Left ventricle myocardium inferior (tissue), 1 donor: ENCODE data around the gene ACR. TPM values are rescaled to one million over a fixed set of nuclear protein-coding genes. Genes with fewer than 3 reads are reported as not detected.
A peak's percentile ranks its signal among the peaks of the same experiment; 100 is the strongest.

Experiments used
- DNase-seq: peaks from one replicate; pipeline ENCODE4 v3.0.0-alpha.2; 2020
- H3K27ac ChIP-seq: fragments of 200-600 bp; replicated peaks from 2 replicates; pipeline ENCODE4 v1.8.0; 2021
- H3K27me3 ChIP-seq: fragments of 200-600 bp; 2 replicates; pipeline ENCODE4 v1.8.0; 2021; ENCODE audit warnings: low read depth
- H3K36me3 ChIP-seq: fragments of 200-600 bp; 2 replicates; pipeline ENCODE4 v1.8.0; 2021
- H3K4me1 ChIP-seq: fragments of 200-600 bp; 2 replicates; pipeline ENCODE4 v1.8.0; 2021
- H3K4me3 ChIP-seq: fragments of 200-600 bp; 2 replicates; pipeline ENCODE4 v1.8.0; 2021; ENCODE audit warnings: mild to moderate bottlenecking, moderate library complexity
- H3K9me3 ChIP-seq: fragments of 200-600 bp; replicated peaks from 2 replicates; pipeline ENCODE4 v1.8.0; 2021
- intact Hi-C: fragments of 100-400 bp; cut with micrococcal nuclease; formaldehyde crosslinking; loops from one replicate; pipeline ENCODE4 v1.11.0; 2022
- total RNA-seq: library from RNA; stranded (reverse); fragmentation: NEBNext Ultra II Directional; extraction: Animal tissue kit (Norgen Biotek cat#: 25700); gene quantifications from one replicate; pipeline ENCODE4 v1.2.1, GENCODE V29; 2021
- TF ChIP-seq, protein P1 (sequence below): fragments of 200-600 bp; IDR thresholded peaks from 2 replicates; pipeline ENCODE4 v1.8.0; 2021; ENCODE audit warnings: antibody characterized with exemption, mild to moderate bottlenecking, borderline replicate concordance
- donor health status: DM: no; HTN: yes; CAD: no; lungs with severe emphysema.

Gene ACR
- total RNA-seq, 1 donor from 2014 or later: 0.30 TPM

DNA sequence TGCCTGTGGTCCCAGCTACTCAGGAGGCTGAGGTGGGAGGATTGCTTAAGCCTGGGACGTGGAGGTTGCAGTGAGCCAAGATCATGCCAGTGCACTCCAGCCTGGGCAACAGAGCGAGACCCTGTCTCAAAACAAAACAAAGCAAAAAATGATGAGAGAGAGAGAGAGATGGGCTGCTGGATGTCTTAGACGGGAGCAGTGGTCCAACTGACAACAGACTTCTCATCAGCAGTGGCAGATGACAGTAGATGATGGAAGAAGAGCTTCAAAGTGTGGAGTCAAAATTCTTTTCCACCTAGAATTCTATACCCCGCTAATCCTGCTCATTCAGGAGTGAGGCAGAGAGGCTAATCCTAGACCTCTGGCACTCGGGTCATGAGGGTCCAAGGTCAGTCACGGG, 29.0 kb upstream of the ACR start:
- Histone ChIP-seq H3K4me3 (no peak overlapping the region), H3K36me3 (peaks cover 27% of the 10 kb centered on the region), H3K9me3 (no peaks in the 10 kb centered on the region), H3K27me3 (no peaks in the 10 kb centered on the region), H3K27ac (no peak overlapping the region), H3K4me1 (peaks cover 63% of the 10 kb centered on the region)
- intact Hi-C loops: no loop called here
- TF ChIP-seq, protein P1, sequence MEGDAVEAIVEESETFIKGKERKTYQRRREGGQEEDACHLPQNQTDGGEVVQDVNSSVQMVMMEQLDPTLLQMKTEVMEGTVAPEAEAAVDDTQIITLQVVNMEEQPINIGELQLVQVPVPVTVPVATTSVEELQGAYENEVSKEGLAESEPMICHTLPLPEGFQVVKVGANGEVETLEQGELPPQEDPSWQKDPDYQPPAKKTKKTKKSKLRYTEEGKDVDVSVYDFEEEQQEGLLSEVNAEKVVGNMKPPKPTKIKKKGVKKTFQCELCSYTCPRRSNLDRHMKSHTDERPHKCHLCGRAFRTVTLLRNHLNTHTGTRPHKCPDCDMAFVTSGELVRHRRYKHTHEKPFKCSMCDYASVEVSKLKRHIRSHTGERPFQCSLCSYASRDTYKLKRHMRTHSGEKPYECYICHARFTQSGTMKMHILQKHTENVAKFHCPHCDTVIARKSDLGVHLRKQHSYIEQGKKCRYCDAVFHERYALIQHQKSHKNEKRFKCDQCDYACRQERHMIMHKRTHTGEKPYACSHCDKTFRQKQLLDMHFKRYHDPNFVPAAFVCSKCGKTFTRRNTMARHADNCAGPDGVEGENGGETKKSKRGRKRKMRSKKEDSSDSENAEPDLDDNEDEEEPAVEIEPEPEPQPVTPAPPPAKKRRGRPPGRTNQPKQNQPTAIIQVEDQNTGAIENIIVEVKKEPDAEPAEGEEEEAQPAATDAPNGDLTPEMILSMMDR: no peak
- no peak for DNase-seq

DNA sequence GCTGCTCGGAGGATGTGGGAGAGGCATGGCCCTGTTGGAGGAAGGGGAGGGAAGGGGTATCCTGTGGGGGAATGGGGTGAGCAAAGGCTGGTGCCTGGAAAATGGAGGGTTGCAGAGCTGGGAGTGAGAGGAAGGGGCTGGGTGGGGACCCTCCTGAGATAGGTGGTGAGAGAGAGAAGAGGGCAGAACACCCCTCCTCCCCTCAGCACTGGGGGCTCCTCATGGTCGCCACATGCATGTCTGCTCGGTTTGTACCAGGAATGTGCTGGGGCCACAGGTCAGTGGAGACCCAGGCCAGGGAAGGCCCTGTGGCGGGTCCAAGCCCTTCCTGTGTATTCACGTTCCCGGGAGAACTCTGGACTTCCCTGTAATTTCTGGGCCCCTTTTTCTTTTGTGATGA, 27.8 kb upstream of the ACR start:
- Histone ChIP-seq H3K4me3 (no peak overlapping the region), H3K27ac (peak overlapping the region; percentile 76), H3K27me3 (no peaks in the 10 kb centered on the region), H3K4me1 (peaks cover 63% of the 10 kb centered on the region), H3K9me3 (no peaks in the 10 kb centered on the region), H3K36me3 (peaks cover 16% of the 10 kb centered on the region)
- intact Hi-C loops: no loop called here
- TF ChIP-seq, protein P1: no peak
- peak; percentile 9 for DNase-seq

DNA sequence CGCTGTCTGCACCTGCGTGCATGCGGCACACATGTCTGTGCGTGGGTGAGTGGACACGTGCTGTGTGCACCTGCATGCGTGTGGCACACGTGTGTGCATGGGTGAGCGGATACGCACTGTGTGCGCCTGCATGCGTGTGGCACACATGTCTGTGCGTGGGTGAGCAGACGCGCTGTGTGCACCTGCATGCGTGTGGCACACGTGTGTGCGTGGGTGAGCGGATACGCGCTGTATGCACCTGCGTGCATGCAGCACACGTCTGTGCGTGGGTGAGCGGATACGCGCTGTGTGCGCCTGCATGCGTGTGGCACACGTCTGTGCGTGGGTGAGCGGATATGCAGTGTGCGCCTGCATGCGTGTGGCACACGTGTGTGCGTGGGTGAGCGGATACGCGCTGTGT, 27.1 kb upstream of the ACR start:
- peak overlapping the region; percentile 76 for H3K27ac ChIP-seq

DNA sequence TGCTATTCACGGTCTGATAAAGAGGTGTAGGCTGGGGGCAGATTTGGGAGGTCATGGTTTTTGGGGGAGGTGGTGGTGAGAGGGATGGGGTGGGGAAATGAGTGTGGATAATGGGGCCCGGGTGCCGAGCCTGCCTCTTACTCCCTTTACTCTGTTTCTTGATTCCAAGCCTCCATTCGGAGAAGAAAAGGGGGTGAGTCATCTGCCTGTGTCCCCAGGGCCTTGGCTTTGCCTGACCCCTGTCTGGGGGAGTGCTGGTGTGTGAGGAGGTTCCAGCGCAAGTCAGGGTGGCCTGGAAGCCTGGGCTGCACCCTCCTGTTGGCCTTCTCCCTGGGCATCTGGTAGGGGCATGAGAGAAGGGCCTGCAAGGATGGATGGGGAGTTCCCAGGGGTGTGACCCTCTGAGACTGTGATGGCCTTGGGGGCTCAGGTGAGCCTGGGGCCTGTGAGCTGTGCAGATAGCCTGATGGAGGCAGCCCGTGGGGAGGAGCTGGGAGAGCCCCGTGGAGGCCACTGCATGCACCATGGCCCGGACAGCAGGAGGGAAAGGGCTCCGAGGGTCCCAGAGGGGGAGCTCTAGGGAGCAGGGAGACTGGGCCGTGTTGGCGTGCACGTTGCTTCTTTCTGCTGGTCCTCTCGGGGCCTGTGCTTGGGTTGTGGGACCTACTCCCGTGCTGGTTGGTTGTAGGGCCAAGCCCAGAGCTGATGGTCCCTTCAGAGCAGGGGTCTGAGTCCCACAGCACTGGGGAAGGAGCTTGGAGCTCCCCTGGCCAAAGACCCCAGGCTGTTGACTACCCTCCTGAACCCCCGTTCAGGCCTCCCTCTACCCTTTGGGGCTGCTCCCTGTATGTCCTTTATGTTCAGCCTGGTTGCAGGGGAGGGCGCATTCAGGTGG, 26.3 kb upstream of the ACR start:
- Histone ChIP-seq H3K27ac (peak overlapping the region; percentile 76), H3K36me3 (peaks cover 17% of the 10 kb centered on the region), H3K4me1 (peaks cover 66% of the 10 kb centered on the region), H3K9me3 (no peaks in the 10 kb centered on the region), H3K27me3 (no peaks in the 10 kb centered on the region), H3K4me3 (no peak overlapping the region)
- TF ChIP-seq, protein P1: no peak
- peak; percentile 10 for DNase-seq
- intact Hi-C loops: no loop called here

More for the DNA sequence above, 27.1 kb upstream of the ACR start:
- intact Hi-C loops: no loop called here
- no peaks in the 10 kb centered on the region for H3K27me3 ChIP-seq
- H3K9me3 ChIP-seq: no peaks in the 10 kb centered on the region
- TF ChIP-seq, protein P1: no peak
- peak; percentile 6 for DNase-seq
- H3K4me1 ChIP-seq: peaks cover 66% of the 10 kb centered on the region
- no peak overlapping the region for H3K4me3 ChIP-seq
- peaks cover 19% of the 10 kb centered on the region for H3K36me3 ChIP-seq

DNA sequence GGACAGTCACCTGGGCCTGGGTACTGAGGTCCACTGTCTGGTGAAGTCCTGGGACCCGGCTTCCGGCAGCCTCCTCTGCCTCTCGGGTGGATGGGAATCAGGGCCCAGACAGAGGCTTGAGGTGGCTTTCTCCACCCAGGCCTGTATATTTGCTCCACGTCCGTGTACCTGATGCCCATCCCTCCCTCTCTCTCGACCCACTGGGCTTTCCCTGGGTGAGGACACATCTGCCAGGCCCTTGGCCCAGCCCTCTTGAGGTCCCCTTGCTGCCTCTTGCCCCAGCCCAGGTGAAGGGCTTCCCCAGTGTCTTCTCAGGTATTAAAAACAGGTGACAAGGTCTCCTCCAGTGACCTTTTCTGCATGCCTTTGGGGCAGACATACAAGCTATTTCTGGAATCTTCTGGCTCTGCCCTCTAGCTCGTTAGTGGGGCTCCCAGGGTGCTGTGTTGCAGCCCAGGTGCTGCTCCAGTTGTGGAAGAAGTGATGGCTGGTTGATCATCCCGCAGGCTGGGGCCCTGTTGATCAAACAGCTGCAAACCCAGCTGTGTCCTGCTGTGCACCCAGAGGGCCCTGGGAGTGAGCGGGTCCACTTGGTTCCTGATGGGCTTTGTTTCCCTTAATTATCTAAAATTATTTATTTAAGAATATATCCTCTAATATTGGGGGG, 25.5 kb upstream of the ACR start:
- intact Hi-C loops: no loop called here
- Histone ChIP-seq H3K27me3 (no peaks in the 10 kb centered on the region), H3K27ac (peak overlapping the region; percentile 76), H3K9me3 (no peaks in the 10 kb centered on the region), H3K4me3 (no peak overlapping the region), H3K36me3 (peaks cover 17% of the 10 kb centered on the region), H3K4me1 (peaks cover 66% of the 10 kb centered on the region)
- TF ChIP-seq, protein P1: no peak
- peak; percentile 12 for DNase-seq
